Activated naive CD8-positive, alpha-beta T cell treated with anti-CD3 and anti-CD28 coated beads, Interleukin-2, amount 10 ng/mL, durations not matched to agents 7 days and 5 days (primary cell): ENCODE data around the gene KIRREL3. TPM values are rescaled to one million over a fixed set of nuclear protein-coding genes. Genes with fewer than 3 reads are reported as not detected.
"Not testable (repeated sequence)": the region's sequence is repeated elsewhere in the genome, so short reads cannot be mapped to it uniquely, and the experiment has no call there.

Source experiments
- ATAC-seq: fragments of 150-1000 bp; cut with Tn5 transposase; one replicate; pipeline ENCODE4 v1.10.0; 2021; ENCODE audit warnings: low read depth, moderate library complexity
- POLR2A ChIA-PET: fragments of 350-600 bp; sonication (Branson Sonifier 250); formaldehyde crosslinking; loops from one replicate; lab custom pipeline; 2021; ENCODE audit warnings: antibody characterized with exemption; lab: Charles Lee
- DNase-seq: peaks from one replicate; pipeline ENCODE4 v3.0.0; 2021
- H3K27ac Mint-ChIP-seq: one replicate; pipeline ENCODE4 v1.8.0; 2022; ENCODE audit warnings: mild to moderate bottlenecking, mixed read lengths
- H3K27me3 Mint-ChIP-seq: one replicate; pipeline ENCODE4 v1.8.0; 2022; ENCODE audit warnings: mild to moderate bottlenecking, moderate library complexity, mixed read lengths
- H3K36me3 Mint-ChIP-seq: one replicate; pipeline ENCODE4 v1.8.0; 2021; ENCODE audit warnings: mild to moderate bottlenecking, mixed read lengths
- H3K4me1 Mint-ChIP-seq: one replicate; pipeline ENCODE4 v1.8.0; 2021; ENCODE audit warnings: mixed read lengths
- H3K4me3 Mint-ChIP-seq: one replicate; pipeline ENCODE4 v1.8.0; 2022; ENCODE audit warnings: mild to moderate bottlenecking, moderate library complexity, mixed read lengths
- H3K9me3 Mint-ChIP-seq: one replicate; pipeline ENCODE4 v1.8.0; 2021; ENCODE audit warnings: mixed read lengths
- total RNA-seq, 2 experiments: library from RNA; stranded (reverse); gene quantifications; one replicate each; pipeline ENCODE4 v1.2.3, GENCODE V29; 2021

The KIRREL3 gene
- total RNA-seq, 2 experiments from 2014 or later, result not detected

DNA sequence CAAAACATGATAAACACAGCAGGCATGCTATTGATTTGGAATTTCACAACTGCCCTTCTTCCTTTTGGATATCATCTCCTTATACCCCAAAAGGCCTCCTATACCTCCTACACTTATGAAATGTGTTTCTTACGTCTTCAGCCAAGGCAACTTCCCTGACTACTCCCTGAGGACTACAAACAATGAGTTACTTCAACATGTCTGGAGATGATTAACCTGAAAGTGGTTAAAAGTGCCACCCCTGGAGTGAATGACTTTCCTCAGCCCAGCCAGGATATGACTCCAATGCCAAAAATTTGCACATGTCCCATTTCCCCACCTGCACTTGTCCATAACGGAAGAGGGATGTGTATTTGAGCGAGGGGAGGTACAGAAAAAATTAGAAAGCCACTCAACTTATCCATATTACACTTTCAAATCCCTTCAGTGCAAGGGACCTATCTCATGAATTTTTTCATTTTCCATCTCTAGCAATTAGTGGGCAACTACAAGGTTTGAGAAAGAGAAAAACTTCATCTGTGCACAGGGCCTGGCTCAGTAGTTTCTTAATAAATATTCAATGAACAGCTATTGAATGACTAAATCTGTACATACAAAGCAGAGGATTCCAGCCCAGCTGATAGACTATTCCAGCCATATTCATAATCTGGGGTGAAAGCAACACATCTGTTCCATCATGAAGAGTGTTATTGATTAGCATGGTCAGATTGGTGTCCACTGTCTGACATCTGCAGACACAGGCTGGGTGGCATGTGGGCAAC lies 36.8 kb downstream of the KIRREL3 start:
- H3K4me3 Mint-ChIP-seq, result no peak overlapping the region
- no peaks in the 10 kb centered on the region for H3K9me3 Mint-ChIP-seq
- no peaks in the 10 kb centered on the region for H3K4me1 Mint-ChIP-seq
- H3K27ac Mint-ChIP-seq, result no peak overlapping the region
- no peaks in the 10 kb centered on the region for H3K36me3 Mint-ChIP-seq
- no peak for ATAC-seq
- POLR2A ChIA-PET, result no interaction called here
- peaks cover under 1% of the 10 kb centered on the region for H3K27me3 Mint-ChIP-seq
- no peak for DNase-seq

GRCh38 chr11:126963115-126963514 lies 37.5 kb downstream of the KIRREL3 start:
- H3K9me3 Mint-ChIP-seq, result no peaks in the 10 kb centered on the region
- DNase-seq (no peak), ATAC-seq (no peak)
- no peaks in the 10 kb centered on the region for H3K36me3 Mint-ChIP-seq
- H3K4me1 Mint-ChIP-seq, result no peaks in the 10 kb centered on the region
- H3K27me3 Mint-ChIP-seq, result no peaks in the 10 kb centered on the region
- no peak overlapping the region for H3K27ac Mint-ChIP-seq
- no peak overlapping the region for H3K4me3 Mint-ChIP-seq
- POLR2A ChIA-PET, result no interaction called here

DNA sequence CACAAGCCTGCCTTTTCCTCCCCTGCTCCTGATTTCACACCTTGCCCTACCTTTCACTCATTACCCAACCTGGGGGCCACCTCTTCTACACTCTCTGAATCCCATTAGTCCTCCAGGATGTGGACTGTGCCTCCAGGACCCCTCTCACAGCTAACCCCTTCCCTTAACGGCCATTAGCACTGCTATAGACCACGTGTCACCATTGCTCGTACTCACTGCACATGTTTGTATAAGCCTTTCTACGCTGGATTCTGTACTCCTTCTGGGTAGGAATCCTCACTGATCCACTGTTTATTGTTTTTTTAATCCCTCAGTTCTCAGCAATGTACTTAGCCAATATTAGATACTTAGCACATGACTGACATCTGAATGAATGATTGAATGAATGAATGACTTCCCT lies 40.9 kb downstream of the KIRREL3 start:
- POLR2A ChIA-PET, result no interaction called here
- no peaks in the 10 kb centered on the region for H3K4me1 Mint-ChIP-seq
- ATAC-seq, result no peak
- H3K9me3 Mint-ChIP-seq, result no peaks in the 10 kb centered on the region
- no peak overlapping the region for H3K27ac Mint-ChIP-seq
- DNase-seq, result no peak
- no peaks in the 10 kb centered on the region for H3K27me3 Mint-ChIP-seq
- no peaks in the 10 kb centered on the region for H3K36me3 Mint-ChIP-seq
- H3K4me3 Mint-ChIP-seq, result no peak overlapping the region

GRCh38 chr11:126956635-126957034 lies 43.9 kb downstream of the KIRREL3 start:
- H3K4me1 Mint-ChIP-seq, result no peaks in the 10 kb centered on the region
- H3K27me3 Mint-ChIP-seq, result no peaks in the 10 kb centered on the region
- H3K4me3 Mint-ChIP-seq, result no peak overlapping the region
- DNase-seq, result no peak
- H3K9me3 Mint-ChIP-seq, result no peaks in the 10 kb centered on the region
- POLR2A ChIA-PET, result no interaction called here
- H3K36me3 Mint-ChIP-seq, result no peaks in the 10 kb centered on the region
- no peak for ATAC-seq
- no peak overlapping the region for H3K27ac Mint-ChIP-seq

- H3K4me3 Mint-ChIP-seq, POLR2A ChIA-PET, H3K9me3 Mint-ChIP-seq, H3K27ac Mint-ChIP-seq, ATAC-seq, H3K36me3 Mint-ChIP-seq, H3K4me1 Mint-ChIP-seq, H3K27me3 Mint-ChIP-seq, DNase-seq: not testable (repeated sequence)
Measured at GRCh38 chr11:126952533-126952932, 48.0 kb downstream of the KIRREL3 start.

DNA sequence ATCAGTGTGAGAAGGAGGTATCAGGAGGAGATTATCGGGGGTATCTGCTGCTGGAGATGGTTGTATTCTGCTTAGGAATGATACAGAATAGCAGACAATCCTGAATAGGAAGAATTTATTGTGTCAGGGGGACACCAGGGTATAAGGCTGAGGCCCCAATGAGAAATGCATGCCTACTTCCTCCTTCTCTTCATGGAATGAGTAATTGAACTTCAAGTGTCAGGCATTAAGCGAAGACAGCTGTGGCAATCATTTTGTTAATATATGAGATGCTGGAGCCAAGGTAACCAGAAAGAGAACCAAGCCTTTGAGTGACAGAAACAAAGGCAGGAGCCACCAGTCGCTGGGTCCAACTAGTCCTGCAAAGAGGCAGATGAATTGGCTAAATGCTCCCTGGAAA lies 49.1 kb downstream of the KIRREL3 start:
- DNase-seq (no peak), ATAC-seq (no peak)
- H3K4me3 Mint-ChIP-seq, result no peak overlapping the region
- H3K36me3 Mint-ChIP-seq, result no peaks in the 10 kb centered on the region
- H3K9me3 Mint-ChIP-seq, result no peaks in the 10 kb centered on the region
- POLR2A ChIA-PET, result no interaction called here
- no peak overlapping the region for H3K27ac Mint-ChIP-seq
- H3K27me3 Mint-ChIP-seq, result no peaks in the 10 kb centered on the region
- H3K4me1 Mint-ChIP-seq, result no peaks in the 10 kb centered on the region

DNA sequence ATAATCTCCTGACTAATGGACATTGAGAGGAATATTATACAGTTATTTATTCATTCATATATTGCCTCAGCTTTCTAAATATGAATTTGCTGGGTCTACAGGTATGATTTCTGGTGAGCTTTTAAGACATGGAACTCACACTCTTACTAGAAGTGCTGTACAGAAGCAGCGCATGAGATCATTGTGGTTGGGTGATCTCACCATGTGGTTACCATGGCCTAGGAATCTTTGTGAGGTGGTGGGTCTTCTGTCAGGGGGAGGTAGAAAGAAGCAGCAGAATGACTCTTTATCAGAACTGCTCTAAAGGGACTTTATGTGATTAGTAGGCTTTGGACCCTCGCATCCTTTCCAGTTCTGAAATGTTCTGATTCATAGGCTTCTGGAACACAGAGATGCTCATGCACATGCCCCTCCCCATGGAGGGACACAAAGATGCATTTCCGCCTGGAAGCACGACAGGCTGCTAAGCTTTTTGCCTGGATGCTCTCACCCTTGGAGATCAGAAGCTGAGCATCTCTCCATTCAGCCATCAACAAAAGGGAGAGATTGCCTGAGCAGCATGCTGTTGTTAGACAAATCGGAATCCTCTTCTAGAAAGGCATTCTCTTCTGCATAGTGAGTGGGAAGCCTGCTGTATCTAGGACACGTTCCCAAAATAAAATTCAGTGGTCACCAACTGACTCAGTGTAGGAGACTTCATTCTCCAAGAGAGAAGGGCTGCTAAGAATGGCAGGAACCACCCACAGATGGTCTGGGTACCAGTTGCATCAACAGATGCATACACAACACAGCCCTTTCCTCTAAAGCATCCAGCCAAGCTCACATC lies 51.3 kb downstream of the KIRREL3 start:
- H3K36me3 Mint-ChIP-seq, result no peaks in the 10 kb centered on the region
- H3K27me3 Mint-ChIP-seq, result no peaks in the 10 kb centered on the region
- H3K4me3 Mint-ChIP-seq, result no peak overlapping the region
- H3K27ac Mint-ChIP-seq, result no peak overlapping the region
- no peak for DNase-seq
- POLR2A ChIA-PET, result no interaction called here
- no peak for ATAC-seq
- no peaks in the 10 kb centered on the region for H3K4me1 Mint-ChIP-seq
- H3K9me3 Mint-ChIP-seq, result no peaks in the 10 kb centered on the region

GRCh38 chr11:126948563-126948962 lies 52.0 kb downstream of the KIRREL3 start:
- no peaks in the 10 kb centered on the region for H3K4me1 Mint-ChIP-seq
- H3K36me3 Mint-ChIP-seq, result no peaks in the 10 kb centered on the region
- H3K27ac Mint-ChIP-seq, result no peak overlapping the region
- DNase-seq, result no peak
- ATAC-seq, result no peak
- no peak overlapping the region for H3K4me3 Mint-ChIP-seq
- POLR2A ChIA-PET, result no interaction called here
- no peaks in the 10 kb centered on the region for H3K27me3 Mint-ChIP-seq
- no peaks in the 10 kb centered on the region for H3K9me3 Mint-ChIP-seq

DNA sequence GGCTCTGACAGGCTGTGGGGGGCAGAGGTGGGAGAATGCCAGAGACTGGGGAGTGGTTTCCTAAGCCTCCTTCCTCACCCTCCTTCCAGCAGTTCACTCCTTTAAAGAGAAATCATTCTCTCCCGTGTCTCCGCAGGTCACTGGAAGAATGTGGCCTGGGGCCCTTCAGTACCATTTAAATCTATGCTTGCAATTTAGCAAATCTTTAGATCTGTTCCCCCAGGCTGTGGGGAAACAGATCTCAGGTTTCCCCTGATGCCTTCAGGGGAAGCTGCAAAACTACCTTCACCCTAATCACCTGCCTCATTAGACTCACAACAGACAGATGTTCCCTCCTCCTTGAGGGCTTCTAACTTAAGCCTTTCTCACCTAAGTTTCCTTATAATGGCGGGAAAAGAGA lies 55.3 kb downstream of the KIRREL3 start:
- Mint-ChIP-seq H3K4me1 (no peaks in the 10 kb centered on the region), H3K4me3 (no peak overlapping the region), H3K27me3 (no peaks in the 10 kb centered on the region), H3K27ac (no peak overlapping the region), H3K9me3 (no peaks in the 10 kb centered on the region), H3K36me3 (no peaks in the 10 kb centered on the region)
- POLR2A ChIA-PET, result no interaction called here
- ATAC-seq (no peak), DNase-seq (no peak)

- ATAC-seq (no peak), DNase-seq (no peak)
- no peaks in the 10 kb centered on the region for H3K9me3 Mint-ChIP-seq
- H3K4me1 Mint-ChIP-seq, result no peaks in the 10 kb centered on the region
- POLR2A ChIA-PET, result no interaction called here
- no peak overlapping the region for H3K27ac Mint-ChIP-seq
- no peak overlapping the region for H3K4me3 Mint-ChIP-seq
- H3K27me3 Mint-ChIP-seq, result no peaks in the 10 kb centered on the region
- H3K36me3 Mint-ChIP-seq, result no peaks in the 10 kb centered on the region
Measured at GRCh38 chr11:126943316-126943715, 57.3 kb downstream of the KIRREL3 start.

- Mint-ChIP-seq H3K36me3 (no peaks in the 10 kb centered on the region), H3K4me3 (no peak overlapping the region), H3K27me3 (no peaks in the 10 kb centered on the region), H3K9me3 (no peaks in the 10 kb centered on the region), H3K4me1 (no peaks in the 10 kb centered on the region), H3K27ac (no peak overlapping the region)
- ATAC-seq (no peak), DNase-seq (no peak)
- POLR2A ChIA-PET, result no interaction called here
Measured at GRCh38 chr11:126942146-126942545, 58.4 kb downstream of the KIRREL3 start.

DNA sequence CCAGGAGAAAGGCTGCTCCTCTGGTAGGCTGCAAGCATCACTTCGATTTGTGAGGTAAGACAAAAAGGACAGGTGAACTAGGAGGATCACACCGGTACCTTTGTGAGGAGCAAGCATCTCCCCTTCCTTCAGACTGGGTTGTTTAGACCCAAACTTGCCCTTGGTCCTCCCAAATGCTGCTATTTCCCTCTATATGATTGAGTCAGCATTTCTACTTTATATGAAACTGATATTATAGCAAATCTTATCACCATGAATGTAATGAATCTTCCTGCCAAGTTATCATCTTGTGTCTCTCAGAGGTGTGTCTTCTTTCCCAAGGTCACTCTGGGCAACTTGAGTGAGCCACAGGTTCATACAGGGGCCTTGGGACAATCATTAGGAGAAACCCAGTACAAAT lies 61.0 kb downstream of the KIRREL3 start:
- POLR2A ChIA-PET, result no interaction called here
- no peak overlapping the region for H3K27ac Mint-ChIP-seq
- H3K36me3 Mint-ChIP-seq, result no peaks in the 10 kb centered on the region
- no peak for ATAC-seq
- no peaks in the 10 kb centered on the region for H3K9me3 Mint-ChIP-seq
- DNase-seq, result no peak
- H3K4me1 Mint-ChIP-seq, result no peaks in the 10 kb centered on the region
- no peak overlapping the region for H3K4me3 Mint-ChIP-seq
- peaks cover 2% of the 10 kb centered on the region for H3K27me3 Mint-ChIP-seq

DNA sequence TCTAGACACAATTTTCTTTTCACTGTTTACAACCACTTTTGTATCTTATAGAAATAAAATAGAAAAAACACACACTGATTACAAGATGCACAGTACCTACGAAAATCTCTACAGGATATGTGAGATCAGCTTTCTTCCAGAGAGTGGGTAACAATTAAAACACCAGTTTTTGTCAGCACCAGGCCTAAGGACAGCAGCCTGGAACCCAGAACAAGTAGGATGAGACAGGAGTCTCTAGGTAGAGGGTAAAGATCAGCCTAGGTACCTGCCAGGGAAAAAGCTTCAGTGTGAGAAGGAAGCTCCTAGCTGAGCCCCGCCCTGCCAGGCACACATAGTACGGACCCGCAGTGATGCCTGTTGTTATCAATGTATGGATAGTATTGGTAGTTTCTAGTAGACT lies 61.9 kb downstream of the KIRREL3 start:
- ATAC-seq (no peak), DNase-seq (no peak)
- no peaks in the 10 kb centered on the region for H3K4me1 Mint-ChIP-seq
- POLR2A ChIA-PET, result no interaction called here
- H3K27me3 Mint-ChIP-seq, result peaks cover 2% of the 10 kb centered on the region
- H3K27ac Mint-ChIP-seq, result no peak overlapping the region
- H3K36me3 Mint-ChIP-seq, result no peaks in the 10 kb centered on the region
- no peaks in the 10 kb centered on the region for H3K9me3 Mint-ChIP-seq
- no peak overlapping the region for H3K4me3 Mint-ChIP-seq
